ENCODE results near the gene ATP9A.

Gene ATP9A

DNA sequence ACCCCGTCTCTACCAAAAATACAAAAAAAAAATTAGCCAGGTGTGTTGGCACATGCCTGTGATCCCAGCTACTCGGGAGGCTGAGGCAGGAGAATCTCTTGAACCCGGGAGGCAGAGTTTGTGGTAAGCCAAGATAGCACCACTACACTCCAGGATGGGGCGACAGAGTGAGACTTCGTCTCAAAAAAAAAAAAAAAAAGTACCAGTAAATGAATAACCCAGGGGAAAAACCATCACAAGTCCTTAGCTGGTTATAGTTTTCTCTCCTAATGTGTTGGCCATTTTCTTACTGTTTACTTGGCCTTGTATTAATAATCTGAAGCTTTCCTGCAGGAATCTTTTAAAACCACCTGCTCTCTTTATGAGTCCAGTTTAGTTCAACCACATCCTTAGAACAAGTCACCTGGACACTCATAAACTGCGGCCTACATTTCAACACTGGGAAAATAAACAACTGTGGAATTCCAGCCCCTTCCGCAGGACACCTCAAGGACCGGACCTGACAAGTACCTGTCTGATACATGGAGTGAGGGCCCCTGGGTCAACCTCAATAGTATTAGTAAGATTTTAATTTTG, 102.6 kb downstream of the ATP9A start:
- DNase-seq (ENCODE audit: low spot score) = no peak
- Histone ChIP-seq H3K14ac (ENCODE audit: low read length) (no peak overlapping the region), H2BK5ac (ENCODE audit: low read length) (no peak overlapping the region), H3K9ac (ENCODE audit: low read depth, low read length, poor library complexity) (no peak overlapping the region), H2AFZ (ENCODE audit: low read length) (no peak overlapping the region), H3K4me2 (ENCODE audit: insufficient read depth, low read length, poor library complexity, severe bottlenecking) (no peak overlapping the region), H3K9me3 (replicated peaks in 1 of 2; ENCODE audit: control insufficient read depth in 2 of 2, insufficient read depth in 1 of 2, low read depth in 1 of 2, low read length in 2 of 2) (no peaks in the 10 kb centered on the region), H3K4me1 (ENCODE audit: control insufficient read depth in 2 of 2, insufficient read depth in 1 of 2, low read depth in 1 of 2, low read length in 2 of 2) (peaks cover 0 to 1% of the 10 kb centered on the region in 2 donors), H4K8ac (ENCODE audit: low read depth, low read length) (no peak overlapping the region), H3K18ac (ENCODE audit: low read length) (no peak overlapping the region), H3K79me1 (ENCODE audit: low read depth, low read length) (no peaks in the 10 kb centered on the region), H4K91ac (ENCODE audit: low read depth, low read length, poor library complexity) (no peak overlapping the region), H2BK15ac (ENCODE audit: low read length) (no peak overlapping the region), H3K23ac (ENCODE audit: low read depth, low read length, poor library complexity) (no peak overlapping the region), H3K36me3 (replicated peaks in 1 of 2; ENCODE audit: control insufficient read depth in 2 of 2, insufficient read depth in 2 of 2, low read length in 2 of 2) (peaks cover 4 to 56% of the 10 kb centered on the region in 2 donors), H3K27ac (replicated peaks; ENCODE audit: low read length) (no peak overlapping the region), H3K4me3 (ENCODE audit: low read length in 2 of 2) (no peak overlapping the region), H2BK120ac (ENCODE audit: low read depth, low read length) (no peak overlapping the region), H3K4ac (ENCODE audit: low read length) (no peak overlapping the region), H2AK5ac (ENCODE audit: low read depth, low read length) (no peak overlapping the region), H3K27me3 (ENCODE audit: control insufficient read depth in 3 of 3, insufficient read depth in 3 of 3, low read depth in 1 of 3, low read length in 3 of 3) (no peaks in the 10 kb centered on the region), H2BK12ac (ENCODE audit: low read length) (no peak overlapping the region)
- no CpG with 5 or more reads among the region's 8 CpGs for WGBS, 2 donors (ENCODE audit: extremely low coverage in 2 of 2, insufficient read length in 2 of 2, insufficient replicate concordance in 1 of 2)

GRCh38 chr20:51661609-51662178, 106.5 kb downstream of the ATP9A start:
- Histone ChIP-seq H3K27me3 (ENCODE audit: control insufficient read depth in 3 of 3, insufficient read depth in 3 of 3, low read depth in 1 of 3, low read length in 3 of 3) (no peaks in the 10 kb centered on the region), H3K27ac (replicated peaks; ENCODE audit: low read length) (no peak overlapping the region), H3K9me3 (replicated peaks in 1 of 2; ENCODE audit: control insufficient read depth in 2 of 2, insufficient read depth in 1 of 2, low read depth in 1 of 2, low read length in 2 of 2) (no peaks in the 10 kb centered on the region), H3K36me3 (replicated peaks in 1 of 2; ENCODE audit: control insufficient read depth in 2 of 2, insufficient read depth in 2 of 2, low read length in 2 of 2) (peaks cover 0 to 43% of the 10 kb centered on the region in 2 donors), H4K8ac (ENCODE audit: low read depth, low read length) (no peak overlapping the region), H2AK5ac (ENCODE audit: low read depth, low read length) (no peak overlapping the region), H3K9ac (ENCODE audit: low read depth, low read length, poor library complexity) (no peak overlapping the region), H3K18ac (ENCODE audit: low read length) (no peak overlapping the region), H2BK120ac (ENCODE audit: low read depth, low read length) (no peak overlapping the region), H2AFZ (ENCODE audit: low read length) (no peak overlapping the region), H2BK5ac (ENCODE audit: low read length) (no peak overlapping the region), H3K4me3 (ENCODE audit: low read length in 2 of 2) (no peak overlapping the region), H3K79me1 (ENCODE audit: low read depth, low read length) (no peaks in the 10 kb centered on the region), H3K4me2 (ENCODE audit: insufficient read depth, low read length, poor library complexity, severe bottlenecking) (no peak overlapping the region), H4K91ac (ENCODE audit: low read depth, low read length, poor library complexity) (no peak overlapping the region), H3K4me1 (ENCODE audit: control insufficient read depth in 2 of 2, insufficient read depth in 1 of 2, low read depth in 1 of 2, low read length in 2 of 2) (peaks cover 0 to 1% of the 10 kb centered on the region in 2 donors), H3K4ac (ENCODE audit: low read length) (no peak overlapping the region), H3K23ac (ENCODE audit: low read depth, low read length, poor library complexity) (no peak overlapping the region), H3K14ac (ENCODE audit: low read length) (no peak overlapping the region), H2BK12ac (ENCODE audit: low read length) (no peak overlapping the region), H2BK15ac (ENCODE audit: low read length) (no peak overlapping the region)
- no peak for DNase-seq (ENCODE audit: low spot score)
- no CpG with 5 or more reads among the region's 3 CpGs for WGBS, 2 donors (ENCODE audit: extremely low coverage in 2 of 2, insufficient read length in 2 of 2, insufficient replicate concordance in 1 of 2)

DNA sequence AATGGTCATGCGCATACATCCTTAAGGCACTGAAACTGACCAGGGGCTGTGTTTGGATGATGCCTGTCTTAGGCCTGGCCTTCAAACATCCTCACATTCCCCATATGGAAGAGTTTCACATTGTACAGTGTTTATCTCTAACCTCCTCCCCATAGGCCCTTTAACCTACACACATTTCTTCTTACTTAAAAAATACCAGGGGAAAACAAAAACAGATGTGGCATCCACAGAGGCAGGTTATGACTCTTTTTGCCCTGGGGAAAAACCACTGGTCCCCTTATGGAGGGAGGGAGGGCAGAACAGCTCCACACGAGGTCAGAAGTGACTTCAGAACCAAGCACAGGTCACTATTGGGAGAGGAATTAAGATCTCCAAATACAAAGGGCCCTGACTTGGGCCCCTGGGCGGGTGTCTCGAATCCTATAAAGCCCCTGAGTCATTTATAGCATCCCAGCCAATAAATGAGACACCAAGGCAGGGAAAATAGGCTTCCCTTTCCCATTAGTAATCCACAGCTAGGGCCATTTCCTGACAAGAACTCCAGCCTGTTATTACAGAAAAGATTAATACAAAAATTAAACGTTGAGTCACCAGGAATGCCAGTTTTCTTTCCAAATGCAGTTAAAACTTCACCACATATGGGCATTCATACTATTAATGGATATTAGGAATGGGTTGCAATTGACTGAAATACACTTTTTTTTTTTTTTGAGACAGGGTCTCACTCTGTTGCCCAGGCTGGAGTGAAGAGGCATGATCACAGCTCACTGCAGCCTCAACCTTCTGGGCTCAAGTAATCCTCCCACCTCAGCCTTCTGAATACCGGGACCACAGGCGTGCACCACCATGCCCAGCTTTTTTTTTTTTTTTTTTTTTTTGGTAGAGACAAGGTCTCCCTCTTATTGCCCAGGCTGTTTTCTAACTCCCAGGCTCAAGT, 107.2 kb downstream of the ATP9A start:
- H3K18ac ChIP-seq (ENCODE audit: low read length) = no peak overlapping the region
- WGBS, 2 donors (ENCODE audit: extremely low coverage in 2 of 2, insufficient read length in 2 of 2, insufficient replicate concordance in 1 of 2) = no CpG with 5 or more reads among the region's 7 CpGs
- H4K91ac ChIP-seq (ENCODE audit: low read depth, low read length, poor library complexity) = no peak overlapping the region
- H2BK15ac ChIP-seq (ENCODE audit: low read length) = no peak overlapping the region
- H3K9me3 ChIP-seq (replicated peaks in 1 of 2; ENCODE audit: control insufficient read depth in 2 of 2, insufficient read depth in 1 of 2, low read depth in 1 of 2, low read length in 2 of 2) = no peaks in the 10 kb centered on the region
- no peak overlapping the region for H3K14ac ChIP-seq (ENCODE audit: low read length)
- no peak overlapping the region for H3K4me2 ChIP-seq (ENCODE audit: insufficient read depth, low read length, poor library complexity, severe bottlenecking)
- H2BK120ac ChIP-seq (ENCODE audit: low read depth, low read length) = no peak overlapping the region
- H3K4me1 ChIP-seq (ENCODE audit: control insufficient read depth in 2 of 2, insufficient read depth in 1 of 2, low read depth in 1 of 2, low read length in 2 of 2) = peaks cover 0 to 1% of the 10 kb centered on the region in 2 donors
- no peak overlapping the region for H2BK5ac ChIP-seq (ENCODE audit: low read length)
- H3K4ac ChIP-seq (ENCODE audit: low read length) = no peak overlapping the region
- DNase-seq (ENCODE audit: low spot score) = no peak
- H3K79me1 ChIP-seq (ENCODE audit: low read depth, low read length) = no peaks in the 10 kb centered on the region
- no peak overlapping the region for H3K4me3 ChIP-seq (ENCODE audit: low read length in 2 of 2)
- no peak overlapping the region for H4K8ac ChIP-seq (ENCODE audit: low read depth, low read length)
- no peak overlapping the region for H3K27ac ChIP-seq (replicated peaks; ENCODE audit: low read length)
- H3K23ac ChIP-seq (ENCODE audit: low read depth, low read length, poor library complexity) = no peak overlapping the region
- H2AK5ac ChIP-seq (ENCODE audit: low read depth, low read length) = no peak overlapping the region
- no peak overlapping the region for H2AFZ ChIP-seq (ENCODE audit: low read length)
- no peak overlapping the region for H2BK12ac ChIP-seq (ENCODE audit: low read length)
- H3K9ac ChIP-seq (ENCODE audit: low read depth, low read length, poor library complexity) = no peak overlapping the region
- no peaks in the 10 kb centered on the region for H3K27me3 ChIP-seq (ENCODE audit: control insufficient read depth in 3 of 3, insufficient read depth in 3 of 3, low read depth in 1 of 3, low read length in 3 of 3)
- peaks cover 0 to 45% of the 10 kb centered on the region in 2 donors for H3K36me3 ChIP-seq (replicated peaks in 1 of 2; ENCODE audit: control insufficient read depth in 2 of 2, insufficient read depth in 2 of 2, low read length in 2 of 2)

- Histone ChIP-seq H2AK5ac (ENCODE audit: low read depth, low read length) (no peak overlapping the region), H2BK15ac (ENCODE audit: low read length) (no peak overlapping the region), H3K4me1 (ENCODE audit: control insufficient read depth in 2 of 2, insufficient read depth in 1 of 2, low read depth in 1 of 2, low read length in 2 of 2) (peaks cover 0 to 1% of the 10 kb centered on the region in 2 donors), H3K4me2 (ENCODE audit: insufficient read depth, low read length, poor library complexity, severe bottlenecking) (no peak overlapping the region), H4K8ac (ENCODE audit: low read depth, low read length) (no peak overlapping the region), H2BK120ac (ENCODE audit: low read depth, low read length) (no peak overlapping the region), H3K79me1 (ENCODE audit: low read depth, low read length) (no peaks in the 10 kb centered on the region), H3K27ac (replicated peaks; ENCODE audit: low read length) (no peak overlapping the region), H3K23ac (ENCODE audit: low read depth, low read length, poor library complexity) (no peak overlapping the region), H3K9ac (ENCODE audit: low read depth, low read length, poor library complexity) (no peak overlapping the region), H3K9me3 (replicated peaks in 1 of 2; ENCODE audit: control insufficient read depth in 2 of 2, insufficient read depth in 1 of 2, low read depth in 1 of 2, low read length in 2 of 2) (no peaks in the 10 kb centered on the region), H3K4ac (ENCODE audit: low read length) (no peak overlapping the region), H3K27me3 (ENCODE audit: control insufficient read depth in 3 of 3, insufficient read depth in 3 of 3, low read depth in 1 of 3, low read length in 3 of 3) (no peaks in the 10 kb centered on the region), H2BK12ac (ENCODE audit: low read length) (no peak overlapping the region), H4K91ac (ENCODE audit: low read depth, low read length, poor library complexity) (no peak overlapping the region), H3K4me3 (ENCODE audit: low read length in 2 of 2) (no peak overlapping the region), H3K18ac (ENCODE audit: low read length) (no peak overlapping the region), H2BK5ac (ENCODE audit: low read length) (no peak overlapping the region), H3K14ac (ENCODE audit: low read length) (no peak overlapping the region), H3K36me3 (replicated peaks in 1 of 2; ENCODE audit: control insufficient read depth in 2 of 2, insufficient read depth in 2 of 2, low read length in 2 of 2) (peaks cover 0 to 54% of the 10 kb centered on the region in 2 donors), H2AFZ (ENCODE audit: low read length) (no peak overlapping the region)
- no peak for DNase-seq (ENCODE audit: low spot score)
- WGBS, 2 donors (ENCODE audit: extremely low coverage in 2 of 2, insufficient read length in 2 of 2, insufficient replicate concordance in 1 of 2) = no CpG with 5 or more reads among the region's 8 CpGs
Observed at GRCh38 chr20:51659491-51660050, 108.6 kb downstream of the ATP9A start.
